ENCODE results near the gene GBP7.

DNA sequence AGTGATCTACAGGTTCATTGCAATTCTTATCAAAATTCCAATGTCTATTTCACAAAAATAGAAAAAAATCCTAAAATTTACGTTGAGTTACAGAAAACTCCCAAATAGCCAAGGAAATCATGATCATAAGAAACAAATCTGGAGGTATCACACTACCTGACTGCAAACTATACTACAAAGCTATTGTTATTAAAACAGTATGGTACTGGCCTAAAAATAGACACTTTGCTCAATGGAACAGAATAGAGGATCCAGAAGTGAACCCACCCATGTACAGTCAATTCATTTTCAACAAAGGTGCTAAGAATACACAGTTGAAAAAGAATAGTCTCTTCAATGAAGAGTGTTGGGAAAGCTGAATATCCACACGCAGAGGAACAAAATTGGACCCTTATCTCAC is 80.1 kb downstream of the GBP7 start:
- TF ChIP-seq, protein P1, sequence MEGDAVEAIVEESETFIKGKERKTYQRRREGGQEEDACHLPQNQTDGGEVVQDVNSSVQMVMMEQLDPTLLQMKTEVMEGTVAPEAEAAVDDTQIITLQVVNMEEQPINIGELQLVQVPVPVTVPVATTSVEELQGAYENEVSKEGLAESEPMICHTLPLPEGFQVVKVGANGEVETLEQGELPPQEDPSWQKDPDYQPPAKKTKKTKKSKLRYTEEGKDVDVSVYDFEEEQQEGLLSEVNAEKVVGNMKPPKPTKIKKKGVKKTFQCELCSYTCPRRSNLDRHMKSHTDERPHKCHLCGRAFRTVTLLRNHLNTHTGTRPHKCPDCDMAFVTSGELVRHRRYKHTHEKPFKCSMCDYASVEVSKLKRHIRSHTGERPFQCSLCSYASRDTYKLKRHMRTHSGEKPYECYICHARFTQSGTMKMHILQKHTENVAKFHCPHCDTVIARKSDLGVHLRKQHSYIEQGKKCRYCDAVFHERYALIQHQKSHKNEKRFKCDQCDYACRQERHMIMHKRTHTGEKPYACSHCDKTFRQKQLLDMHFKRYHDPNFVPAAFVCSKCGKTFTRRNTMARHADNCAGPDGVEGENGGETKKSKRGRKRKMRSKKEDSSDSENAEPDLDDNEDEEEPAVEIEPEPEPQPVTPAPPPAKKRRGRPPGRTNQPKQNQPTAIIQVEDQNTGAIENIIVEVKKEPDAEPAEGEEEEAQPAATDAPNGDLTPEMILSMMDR (IDR thresholded peaks at IDR 0.05; ENCODE audit: low read length) = no peak
- TF ChIP-seq EZH2phosphoT487 (IDR thresholded peaks at IDR 0.05; ENCODE audit: low read length) (no peak), EZH2 (optimal IDR thresholded peaks at IDR 0.05; ENCODE audit: low read depth, low read length) (no peak)
